ENCODE measurements around the gene FARP2. TPM values are rescaled to one million over a fixed set of nuclear protein-coding genes. Genes with fewer than 3 reads are reported as not detected.

FARP2 gene
- total and polyA plus RNA-seq, 2 of the 13 experiments (the other 11 are each of a cell fraction or from before 2014, with no cell fraction given) = 28.0 to 45.4 TPM

DNA sequence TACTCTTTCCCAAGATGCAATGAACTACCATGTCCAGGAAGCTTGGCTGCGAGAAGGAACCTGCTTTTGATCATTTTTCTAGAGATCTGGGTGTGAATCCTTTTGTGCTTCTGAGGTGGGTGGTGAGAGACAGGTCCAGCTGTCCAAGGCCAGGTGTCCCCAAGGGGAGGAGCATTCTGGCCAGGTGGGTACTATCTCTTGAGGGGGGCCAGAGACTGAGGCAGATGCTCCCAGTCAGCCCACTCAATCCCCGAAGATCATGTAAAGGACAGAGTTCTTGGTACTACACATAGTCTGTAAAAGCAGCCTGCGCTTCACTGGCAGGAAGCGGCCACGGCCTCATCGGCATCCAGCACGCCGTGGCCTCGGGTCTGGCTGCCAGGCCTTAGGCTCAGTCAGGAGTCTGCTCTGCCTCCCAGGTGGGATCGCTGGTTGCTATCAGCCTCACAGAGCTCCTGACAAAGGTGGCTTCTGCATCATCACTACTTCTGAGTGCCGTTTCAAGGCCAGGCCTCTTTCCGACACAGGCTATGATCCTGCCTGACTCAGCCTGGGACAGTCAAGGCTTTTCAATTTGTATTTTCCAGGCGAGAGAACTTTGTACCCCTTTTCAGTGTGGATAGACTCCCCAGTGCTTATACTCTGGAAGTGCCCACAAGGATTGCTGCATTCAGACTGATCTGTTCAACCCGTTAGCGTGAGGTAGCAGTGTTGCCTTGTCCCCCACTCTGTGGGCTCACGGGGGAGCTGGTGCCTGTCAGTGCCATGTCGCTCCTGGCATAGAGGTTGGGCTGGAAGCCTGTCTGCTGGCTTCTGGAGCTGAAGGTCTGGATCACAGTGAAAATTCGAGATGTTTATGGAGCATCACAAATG lies 123.2 kb downstream of the FARP2 start (continued):
- TF ChIP-seq, protein P1, sequence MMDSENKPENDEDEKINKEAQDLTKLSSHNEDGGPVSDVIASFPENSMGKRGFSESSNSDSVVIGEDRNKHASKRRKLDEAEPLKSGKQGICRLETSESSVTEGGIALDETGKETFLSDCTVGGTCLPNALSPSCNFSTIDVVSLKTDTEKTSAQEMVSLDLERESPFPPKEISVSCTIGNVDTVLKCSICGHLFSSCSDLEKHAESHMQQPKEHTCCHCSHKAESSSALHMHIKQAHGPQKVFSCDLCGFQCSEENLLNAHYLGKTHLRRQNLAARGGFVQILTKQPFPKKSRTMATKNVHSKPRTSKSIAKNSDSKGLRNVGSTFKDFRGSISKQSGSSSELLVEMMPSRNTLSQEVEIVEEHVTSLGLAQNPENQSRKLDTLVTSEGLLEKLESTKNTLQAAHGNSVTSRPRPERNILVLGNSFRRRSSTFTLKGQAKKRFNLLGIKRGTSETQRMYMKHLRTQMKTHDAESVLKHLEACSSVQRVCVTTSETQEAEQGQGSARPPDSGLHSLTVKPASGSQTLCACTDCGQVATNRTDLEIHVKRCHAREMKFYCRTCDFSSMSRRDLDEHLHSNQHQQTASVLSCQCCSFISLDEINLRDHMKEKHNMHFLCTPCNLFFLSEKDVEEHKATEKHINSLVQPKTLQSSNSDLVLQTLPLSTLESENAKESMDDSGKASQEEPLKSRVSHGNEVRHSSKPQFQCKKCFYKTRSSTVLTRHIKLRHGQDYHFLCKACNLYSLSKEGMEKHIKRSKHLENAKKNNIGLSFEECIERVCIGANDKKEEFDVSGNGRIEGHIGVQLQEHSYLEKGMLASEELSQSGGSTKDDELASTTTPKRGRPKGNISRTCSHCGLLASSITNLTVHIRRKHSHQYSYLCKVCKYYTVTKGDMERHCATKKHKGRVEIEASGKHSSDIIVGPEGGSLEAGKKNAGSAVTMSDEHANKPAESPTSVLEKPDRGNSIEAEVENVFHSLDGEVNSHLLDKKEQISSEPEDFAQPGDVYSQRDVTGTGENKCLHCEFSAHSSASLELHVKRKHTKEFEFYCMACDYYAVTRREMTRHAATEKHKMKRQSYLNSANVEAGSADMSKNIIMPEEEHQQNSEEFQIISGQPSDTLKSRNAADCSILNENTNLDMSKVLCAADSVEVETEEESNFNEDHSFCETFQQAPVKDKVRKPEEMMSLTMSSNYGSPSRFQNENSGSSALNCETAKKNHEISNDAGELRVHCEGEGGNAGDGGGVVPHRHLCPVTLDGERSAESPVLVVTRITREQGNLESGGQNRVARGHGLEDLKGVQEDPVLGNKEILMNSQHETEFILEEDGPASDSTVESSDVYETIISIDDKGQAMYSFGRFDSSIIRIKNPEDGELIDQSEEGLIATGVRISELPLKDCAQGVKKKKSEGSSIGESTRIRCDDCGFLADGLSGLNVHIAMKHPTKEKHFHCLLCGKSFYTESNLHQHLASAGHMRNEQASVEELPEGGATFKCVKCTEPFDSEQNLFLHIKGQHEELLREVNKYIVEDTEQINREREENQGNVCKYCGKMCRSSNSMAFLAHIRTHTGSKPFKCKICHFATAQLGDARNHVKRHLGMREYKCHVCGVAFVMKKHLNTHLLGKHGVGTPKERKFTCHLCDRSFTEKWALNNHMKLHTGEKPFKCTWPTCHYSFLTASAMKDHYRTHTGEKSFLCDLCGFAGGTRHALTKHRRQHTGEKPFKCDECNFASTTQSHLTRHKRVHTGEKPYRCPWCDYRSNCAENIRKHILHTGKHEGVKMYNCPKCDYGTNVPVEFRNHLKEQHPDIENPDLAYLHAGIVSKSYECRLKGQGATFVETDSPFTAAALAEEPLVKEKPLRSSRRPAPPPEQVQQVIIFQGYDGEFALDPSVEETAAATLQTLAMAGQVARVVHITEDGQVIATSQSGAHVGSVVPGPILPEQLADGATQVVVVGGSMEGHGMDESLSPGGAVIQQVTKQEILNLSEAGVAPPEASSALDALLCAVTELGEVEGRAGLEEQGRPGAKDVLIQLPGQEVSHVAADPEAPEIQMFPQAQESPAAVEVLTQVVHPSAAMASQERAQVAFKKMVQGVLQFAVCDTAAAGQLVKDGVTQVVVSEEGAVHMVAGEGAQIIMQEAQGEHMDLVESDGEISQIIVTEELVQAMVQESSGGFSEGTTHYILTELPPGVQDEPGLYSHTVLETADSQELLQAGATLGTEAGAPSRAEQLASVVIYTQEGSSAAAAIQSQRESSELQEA (CRISPR knock-in tag; IDR thresholded peaks at IDR 0.05; ENCODE audit: not compliant biosample characterization) = no peak
- TF ChIP-seq, protein P2, sequence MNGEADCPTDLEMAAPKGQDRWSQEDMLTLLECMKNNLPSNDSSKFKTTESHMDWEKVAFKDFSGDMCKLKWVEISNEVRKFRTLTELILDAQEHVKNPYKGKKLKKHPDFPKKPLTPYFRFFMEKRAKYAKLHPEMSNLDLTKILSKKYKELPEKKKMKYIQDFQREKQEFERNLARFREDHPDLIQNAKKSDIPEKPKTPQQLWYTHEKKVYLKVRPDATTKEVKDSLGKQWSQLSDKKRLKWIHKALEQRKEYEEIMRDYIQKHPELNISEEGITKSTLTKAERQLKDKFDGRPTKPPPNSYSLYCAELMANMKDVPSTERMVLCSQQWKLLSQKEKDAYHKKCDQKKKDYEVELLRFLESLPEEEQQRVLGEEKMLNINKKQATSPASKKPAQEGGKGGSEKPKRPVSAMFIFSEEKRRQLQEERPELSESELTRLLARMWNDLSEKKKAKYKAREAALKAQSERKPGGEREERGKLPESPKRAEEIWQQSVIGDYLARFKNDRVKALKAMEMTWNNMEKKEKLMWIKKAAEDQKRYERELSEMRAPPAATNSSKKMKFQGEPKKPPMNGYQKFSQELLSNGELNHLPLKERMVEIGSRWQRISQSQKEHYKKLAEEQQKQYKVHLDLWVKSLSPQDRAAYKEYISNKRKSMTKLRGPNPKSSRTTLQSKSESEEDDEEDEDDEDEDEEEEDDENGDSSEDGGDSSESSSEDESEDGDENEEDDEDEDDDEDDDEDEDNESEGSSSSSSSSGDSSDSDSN (CRISPR knock-in tag; IDR thresholded peaks at IDR 0.05) = peak; percentile 45
- no peak for TF ChIP-seq ZSCAN30 (CRISPR knock-in tag; IDR thresholded peaks at IDR 0.05)
- no peak for TF ChIP-seq PTBP1 (IDR thresholded peaks at IDR 0.05; ENCODE audit: low read depth, low read length, poor library complexity, severe bottlenecking)
- no peak for TF ChIP-seq GLI4 (CRISPR knock-in tag; IDR thresholded peaks at IDR 0.05; ENCODE audit: borderline replicate concordance)
- TF ChIP-seq THAP11 (CRISPR knock-in tag; IDR thresholded peaks at IDR 0.05) = 0 out of 2 replicates have a peak, but pooled peaks have one; percentile 3
- TF ChIP-seq SOX13 (IDR thresholded peaks at IDR 0.05) = no peak
- TF ChIP-seq SOX13 (CRISPR knock-in tag; conservative IDR thresholded peaks at IDR 0.05 in 1 of 2, IDR thresholded peaks at IDR 0.05 in 1 of 2) = peak in 1 of 2 experiments; percentile 47; a peak in 1 of 4 replicates
- no peak for TF ChIP-seq LCORL (IDR thresholded peaks at IDR 0.05)
- peak; percentile 89 for TF ChIP-seq LCORL (CRISPR knock-in tag; IDR thresholded peaks at IDR 0.05)
- no peak for TF ChIP-seq TEAD2 (CRISPR knock-in tag; IDR thresholded peaks at IDR 0.05)
- TF ChIP-seq SRSF4 (IDR thresholded peaks at IDR 0.05; ENCODE audit: low read depth, low read length, poor library complexity, severe bottlenecking) = no peak
- TF ChIP-seq SAFB2 (CRISPR knock-in tag; IDR thresholded peaks at IDR 0.05; ENCODE audit: borderline replicate concordance, low read depth) = no peak
- TF ChIP-seq KLF16 (CRISPR knock-in tag; IDR thresholded peaks at IDR 0.05) = no peak; a peak in 1 of 4 replicates
- TF ChIP-seq ZNF367 (CRISPR knock-in tag; IDR thresholded peaks at IDR 0.05; ENCODE audit: borderline replicate concordance) = no peak
- no peak for TF ChIP-seq FIP1L1 (IDR thresholded peaks at IDR 0.05; ENCODE audit: borderline replicate concordance, insufficient read depth, low read depth, low read length)
- TF ChIP-seq, protein P3, sequence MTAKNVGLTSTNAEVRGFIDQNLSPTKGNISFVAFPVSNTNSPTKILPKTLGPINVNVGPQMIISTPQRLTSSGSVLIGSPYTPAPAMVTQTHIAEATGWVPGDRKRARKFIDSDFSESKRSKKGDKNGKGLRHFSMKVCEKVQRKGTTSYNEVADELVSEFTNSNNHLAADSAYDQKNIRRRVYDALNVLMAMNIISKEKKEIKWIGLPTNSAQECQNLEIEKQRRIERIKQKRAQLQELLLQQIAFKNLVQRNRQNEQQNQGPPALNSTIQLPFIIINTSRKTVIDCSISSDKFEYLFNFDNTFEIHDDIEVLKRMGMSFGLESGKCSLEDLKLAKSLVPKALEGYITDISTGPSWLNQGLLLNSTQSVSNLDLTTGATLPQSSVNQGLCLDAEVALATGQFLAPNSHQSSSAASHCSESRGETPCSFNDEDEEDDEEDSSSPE (CRISPR knock-in tag; IDR thresholded peaks at IDR 0.05) = no peak

All from HepG2 (cell line).